SK-N-MC (cell line): ENCODE measurements around the gene BTNL8.

Experiments used
- EZH2 ChIP-seq: fragments of 200-600 bp; sonication (generic); IDR thresholded peaks from one replicate; pipeline ENCODE4 v1.6.1; 2017; ENCODE audit warnings: antibody characterized with exemption
- FOXP2 ChIP-seq: optimal IDR thresholded peaks from 2 replicates; pipeline ENCODE3; 2011; ENCODE audit warnings: mild to moderate bottlenecking, moderate library complexity; ENCODE audit not compliant: insufficient read depth; ENCODE audit errors: extremely low read length, control extremely low read depth
- POLR2AphosphoS5 ChIP-seq: IDR thresholded peaks from 2 replicates; pipeline ENCODE4 v1.6.1; 2012; ENCODE audit warnings: mild to moderate bottlenecking, low read depth, low read length, borderline replicate concordance

DNA sequence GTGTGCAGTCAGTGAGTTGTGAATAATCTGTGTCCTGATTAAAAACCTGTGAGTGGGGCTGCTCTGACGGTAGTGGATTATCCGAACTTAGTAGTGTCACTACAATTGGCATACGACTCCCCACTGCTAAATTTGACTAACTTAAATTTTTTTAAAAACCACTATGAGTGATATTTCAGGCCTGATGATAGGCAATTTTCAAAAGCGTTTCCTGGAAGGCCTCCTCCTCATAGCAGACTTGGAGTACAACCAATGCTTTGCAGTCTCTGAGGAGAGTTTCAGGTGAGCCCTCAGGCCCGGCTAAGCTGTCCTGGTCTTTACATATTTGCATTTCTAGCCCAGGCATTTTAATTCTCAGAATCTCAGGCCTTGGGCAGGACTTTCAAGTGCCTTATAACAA is 10.8 kb downstream of the BTNL8 start:
- no peak for TF ChIP-seq EZH2
- TF ChIP-seq POLR2AphosphoS5, result no peak
- no peak for TF ChIP-seq FOXP2
